ENCODE data around the gene WDR77.
A peak's percentile ranks its signal among the peaks of the same experiment; 100 is the strongest.

The WDR77 gene

GRCh38 chr1:111436726-111437125 is 12.3 kb downstream of the WDR77 start:
- DNase-seq (ENCODE audit: low spot score): no peak

GRCh38 chr1:111424281-111424680 is 24.8 kb downstream of the WDR77 start:
- DNase-seq (ENCODE audit: low spot score): no peak

GRCh38 chr1:111422546-111423391 is 26.3 kb downstream of the WDR77 start:
- no peak for DNase-seq (ENCODE audit: low spot score)

- DNase-seq (ENCODE audit: low spot score): no peak
These were observed 28.7 kb downstream of the WDR77 start for GRCh38 chr1:111420377-111420776.

GRCh38 chr1:111419037-111419436 is 30.0 kb downstream of the WDR77 start:
- no peak for DNase-seq (ENCODE audit: low spot score)

- DNase-seq (ENCODE audit: low spot score): no peak
These were observed 31.3 kb downstream of the WDR77 start for GRCh38 chr1:111417755-111418154.

GRCh38 chr1:111415461-111415860 is 33.6 kb downstream of the WDR77 start:
- no peak for DNase-seq (ENCODE audit: low spot score)

- DNase-seq (ENCODE audit: low spot score): no peak
These were observed 34.3 kb downstream of the WDR77 start for GRCh38 chr1:111414756-111415155.

GRCh38 chr1:111412839-111413238 is 36.2 kb downstream of the WDR77 start:
- no peak for DNase-seq (ENCODE audit: low spot score)

- no peak for DNase-seq (ENCODE audit: low spot score)
These were observed 41.8 kb downstream of the WDR77 start for GRCh38 chr1:111407301-111407700.

GRCh38 chr1:111406321-111406768 is 42.7 kb downstream of the WDR77 start:
- DNase-seq (ENCODE audit: low spot score): no peak

GRCh38 chr1:111404588-111404987 is 44.5 kb downstream of the WDR77 start:
- no peak for DNase-seq (ENCODE audit: low spot score)

- no peak for DNase-seq (ENCODE audit: low spot score)
These were observed 47.0 kb downstream of the WDR77 start for GRCh38 chr1:111402083-111402482.

- DNase-seq (ENCODE audit: low spot score): peak; percentile 16
These were observed 49.1 kb downstream of the WDR77 start for GRCh38 chr1:111399792-111400610.

GRCh38 chr1:111392460-111392945 is 56.6 kb downstream of the WDR77 start:
- no peak for DNase-seq (ENCODE audit: low spot score)

- no peak for DNase-seq (ENCODE audit: low spot score)
These were observed 57.0 kb downstream of the WDR77 start for GRCh38 chr1:111392042-111392441.

Measured in hepatic stellate cell (primary cell).